ENCODE data around the gene ACVR1B. TPM values are rescaled to one million over a fixed set of nuclear protein-coding genes. Genes with fewer than 3 reads are reported as not detected.

Gene ACVR1B
- total and polyA plus RNA-seq, 2 of the 8 experiments (the other 6 are each of a cell fraction or from before 2014, with no cell fraction given): 16.0 to 19.2 TPM

DNA sequence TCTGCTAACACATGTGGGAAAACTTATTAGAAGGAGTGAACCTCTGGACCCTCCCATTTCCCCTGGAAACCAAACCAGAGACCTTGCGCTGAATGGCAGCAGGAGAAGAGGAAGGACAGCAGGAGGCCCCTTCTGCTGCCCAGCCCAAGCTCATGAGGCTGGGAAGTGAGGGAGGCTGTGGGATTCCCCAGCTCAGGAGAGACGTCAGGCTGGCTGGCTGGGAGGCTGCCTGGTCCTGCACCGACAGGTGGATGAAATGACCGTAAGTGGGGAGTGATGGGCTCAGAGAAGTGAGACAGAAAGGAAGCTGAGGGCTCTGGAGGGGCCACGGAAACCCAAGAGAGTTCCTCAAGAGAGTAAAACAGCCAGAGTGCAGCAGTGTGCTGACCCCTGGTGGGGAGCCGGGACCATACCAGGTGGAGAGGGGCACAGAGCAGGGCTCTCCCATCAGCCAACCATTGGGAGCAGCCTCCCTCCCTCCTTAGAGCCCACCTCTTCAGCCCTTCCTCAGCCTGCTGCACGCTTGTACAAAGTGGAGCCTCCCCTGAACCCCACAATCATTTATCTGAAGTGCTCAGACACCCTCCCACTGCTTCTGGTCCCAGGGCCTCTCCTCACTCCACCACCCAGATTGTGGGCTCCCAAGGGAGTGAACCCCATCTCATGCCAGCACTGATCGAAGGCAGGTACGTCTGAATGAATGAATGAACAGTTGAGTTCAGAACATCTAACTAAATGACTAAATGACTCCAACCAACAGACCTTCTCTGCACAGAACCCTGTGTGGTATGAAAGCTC lies 69.2 kb downstream of the ACVR1B start (continued):
- no peak for TF ChIP-seq BCL11A (IDR thresholded peaks at IDR 0.05; ENCODE audit: low read depth in 2 of 2, low read length in 2 of 2)
- no peak for TF ChIP-seq NANOG (IDR thresholded peaks at IDR 0.05; ENCODE audit: insufficient read depth, low read depth, low read length, poor library complexity, severe bottlenecking)
- TF ChIP-seq KDM5A (IDR thresholded peaks at IDR 0.05; ENCODE audit: low read length): no peak
- TF ChIP-seq, protein P1, sequence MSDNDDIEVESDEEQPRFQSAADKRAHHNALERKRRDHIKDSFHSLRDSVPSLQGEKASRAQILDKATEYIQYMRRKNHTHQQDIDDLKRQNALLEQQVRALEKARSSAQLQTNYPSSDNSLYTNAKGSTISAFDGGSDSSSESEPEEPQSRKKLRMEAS (IDR thresholded peaks at IDR 0.05): peak; percentile 45; the same call in 1 of the 2 replicates
- TF ChIP-seq ASH2L (IDR thresholded peaks at IDR 0.05; ENCODE audit: low read length): peak; percentile 26
- TF ChIP-seq, protein P2, sequence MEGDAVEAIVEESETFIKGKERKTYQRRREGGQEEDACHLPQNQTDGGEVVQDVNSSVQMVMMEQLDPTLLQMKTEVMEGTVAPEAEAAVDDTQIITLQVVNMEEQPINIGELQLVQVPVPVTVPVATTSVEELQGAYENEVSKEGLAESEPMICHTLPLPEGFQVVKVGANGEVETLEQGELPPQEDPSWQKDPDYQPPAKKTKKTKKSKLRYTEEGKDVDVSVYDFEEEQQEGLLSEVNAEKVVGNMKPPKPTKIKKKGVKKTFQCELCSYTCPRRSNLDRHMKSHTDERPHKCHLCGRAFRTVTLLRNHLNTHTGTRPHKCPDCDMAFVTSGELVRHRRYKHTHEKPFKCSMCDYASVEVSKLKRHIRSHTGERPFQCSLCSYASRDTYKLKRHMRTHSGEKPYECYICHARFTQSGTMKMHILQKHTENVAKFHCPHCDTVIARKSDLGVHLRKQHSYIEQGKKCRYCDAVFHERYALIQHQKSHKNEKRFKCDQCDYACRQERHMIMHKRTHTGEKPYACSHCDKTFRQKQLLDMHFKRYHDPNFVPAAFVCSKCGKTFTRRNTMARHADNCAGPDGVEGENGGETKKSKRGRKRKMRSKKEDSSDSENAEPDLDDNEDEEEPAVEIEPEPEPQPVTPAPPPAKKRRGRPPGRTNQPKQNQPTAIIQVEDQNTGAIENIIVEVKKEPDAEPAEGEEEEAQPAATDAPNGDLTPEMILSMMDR (IDR thresholded peaks at IDR 0.05; ENCODE audit: control extremely low read depth in 1 of 3, insufficient read depth in 1 of 3, low read depth in 1 of 3, low read length in 3 of 3): peak; percentile 90 to 93 (median 92)
